ENCODE results near the gene CD24. TPM values are rescaled to one million over a fixed set of nuclear protein-coding genes. Genes with fewer than 3 reads are reported as not detected.

Gene CD24
- total and polyA plus RNA-seq, 2 experiments from 2014 or later: 0.54 to 2.8 TPM

DNA sequence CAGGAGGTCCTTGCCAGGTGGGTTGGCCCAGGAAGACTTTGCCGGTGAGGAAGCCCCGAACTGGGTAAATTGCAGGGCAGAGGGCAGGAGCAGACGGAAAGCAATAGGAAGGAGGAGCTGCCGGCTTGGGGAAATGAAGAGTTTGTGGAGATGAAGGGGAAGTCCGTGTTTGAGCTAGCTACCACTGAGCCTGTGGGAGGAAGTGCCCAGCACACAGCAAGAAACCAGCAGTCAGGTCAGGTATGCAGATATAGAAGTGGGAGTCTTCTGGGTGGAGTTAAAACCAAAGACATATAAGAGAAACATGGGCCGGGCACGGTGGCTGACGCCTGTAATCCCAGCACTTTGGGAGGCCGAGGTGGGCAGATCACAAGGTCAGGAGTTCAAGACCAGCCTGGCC is 34.7 kb downstream of the CD24 start:
- no peaks in the 10 kb centered on the region for H4K20me1 ChIP-seq (ENCODE audit: insufficient read depth)
- in situ Hi-C loops (cut with MboI): no loop called here
- 63 to 66% methylated on average over 9 of the region's 9 CpGs for WGBS, 2 experiments (ENCODE audit: low coverage in 1 of 2, low lambda C conversion rate in 2 of 2, missing lambda C conversion rate in 2 of 2)
- H3F3A ChIP-seq (ENCODE audit: insufficient read depth): no peaks in the 10 kb centered on the region
- TF ChIP-seq EZH2 (IDR thresholded peaks at IDR 0.05; ENCODE audit: insufficient read depth, poor library complexity, severe bottlenecking) (no peak), EZH2phosphoT487 (IDR thresholded peaks at IDR 0.05; ENCODE audit: insufficient read depth, low read depth) (no peak)
- no peak overlapping the region for H3K4me2 ChIP-seq (ENCODE audit: unreplicated experiment)
- H3K4me3 ChIP-seq: no peak overlapping the region
- DNase-seq: no peak
- no peak overlapping the region for H3K27ac ChIP-seq
- no peak overlapping the region for H2AFZ ChIP-seq
- no peaks in the 10 kb centered on the region for H3K36me3 ChIP-seq (ENCODE audit: low read depth)
- no peaks in the 10 kb centered on the region for H3K4me1 ChIP-seq (ENCODE audit: insufficient read depth)
- peaks cover 12% of the 10 kb centered on the region; the same call in 1 of the 2 replicates for H3K27me3 ChIP-seq (replicated peaks; ENCODE audit: insufficient read depth)
- H3K79me2 ChIP-seq (ENCODE audit: insufficient read depth): no peaks in the 10 kb centered on the region
- no peak overlapping the region for H3K9ac ChIP-seq
- H3K9me3 ChIP-seq (ENCODE audit: low read depth): no peaks in the 10 kb centered on the region
- H3K9me2 ChIP-seq (ENCODE audit: insufficient read depth): no peaks in the 10 kb centered on the region

DNA sequence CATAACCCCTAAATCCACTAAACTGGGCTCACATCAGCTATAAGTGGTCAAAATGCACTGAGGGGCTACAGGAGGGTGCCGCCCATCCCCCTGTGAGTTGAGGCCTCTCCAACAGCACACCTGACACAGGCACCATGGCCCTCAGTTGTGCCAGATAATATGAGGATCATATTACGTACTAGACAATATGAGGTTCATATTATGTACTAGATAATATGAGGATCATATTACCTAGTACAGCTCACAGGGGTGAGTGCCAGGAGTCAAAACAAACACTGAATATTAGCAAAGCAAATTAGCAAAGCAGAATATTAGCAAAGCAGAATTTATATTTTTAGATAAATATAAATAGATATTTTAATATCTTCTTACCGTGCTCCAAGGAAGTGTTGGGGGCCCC is 35.3 kb downstream of the CD24 start:
- in situ Hi-C loops (cut with MboI): no loop called here
- H2AFZ ChIP-seq: no peak overlapping the region
- H3K9me3 ChIP-seq (ENCODE audit: low read depth): no peaks in the 10 kb centered on the region
- H4K20me1 ChIP-seq (ENCODE audit: insufficient read depth): no peaks in the 10 kb centered on the region
- 36 to 40% methylated on average over 3 of the region's 3 CpGs for WGBS, 2 experiments (ENCODE audit: low coverage in 1 of 2, low lambda C conversion rate in 2 of 2, missing lambda C conversion rate in 2 of 2)
- H3K9ac ChIP-seq: no peak overlapping the region
- H3K27me3 ChIP-seq (replicated peaks; ENCODE audit: insufficient read depth): peaks cover 9% of the 10 kb centered on the region; the same call in 1 of the 2 replicates
- DNase-seq: no peak
- H3F3A ChIP-seq (ENCODE audit: insufficient read depth): no peaks in the 10 kb centered on the region
- H3K4me2 ChIP-seq (ENCODE audit: unreplicated experiment): no peak overlapping the region
- no peak overlapping the region for H3K4me3 ChIP-seq
- no peaks in the 10 kb centered on the region for H3K79me2 ChIP-seq (ENCODE audit: insufficient read depth)
- H3K27ac ChIP-seq: no peak overlapping the region
- H3K36me3 ChIP-seq (ENCODE audit: low read depth): no peaks in the 10 kb centered on the region
- H3K9me2 ChIP-seq (ENCODE audit: insufficient read depth): no peaks in the 10 kb centered on the region
- TF ChIP-seq EZH2 (IDR thresholded peaks at IDR 0.05; ENCODE audit: insufficient read depth, poor library complexity, severe bottlenecking): no peak
- no peak for TF ChIP-seq EZH2phosphoT487 (IDR thresholded peaks at IDR 0.05; ENCODE audit: insufficient read depth, low read depth)
- no peaks in the 10 kb centered on the region for H3K4me1 ChIP-seq (ENCODE audit: insufficient read depth)

- H4K20me1 ChIP-seq (ENCODE audit: insufficient read depth): no peaks in the 10 kb centered on the region
- no peaks in the 10 kb centered on the region for H3K4me1 ChIP-seq (ENCODE audit: insufficient read depth)
- H3K4me2 ChIP-seq (ENCODE audit: unreplicated experiment): no peak overlapping the region
- H3K9ac ChIP-seq: no peak overlapping the region
- no peaks in the 10 kb centered on the region for H3K9me3 ChIP-seq (ENCODE audit: low read depth)
- no peak overlapping the region for H3K4me3 ChIP-seq
- TF ChIP-seq EZH2 (IDR thresholded peaks at IDR 0.05; ENCODE audit: insufficient read depth, poor library complexity, severe bottlenecking) (no peak), EZH2phosphoT487 (IDR thresholded peaks at IDR 0.05; ENCODE audit: insufficient read depth, low read depth) (no peak)
- H2AFZ ChIP-seq: no peak overlapping the region
- in situ Hi-C loops (cut with MboI): no loop called here
- no peaks in the 10 kb centered on the region for H3K9me2 ChIP-seq (ENCODE audit: insufficient read depth)
- H3K27ac ChIP-seq: no peak overlapping the region
- H3K79me2 ChIP-seq (ENCODE audit: insufficient read depth): no peaks in the 10 kb centered on the region
- DNase-seq: peak; percentile 48
- no peaks in the 10 kb centered on the region for H3K36me3 ChIP-seq (ENCODE audit: low read depth)
- 6 to 8% methylated on average over 5 of the region's 5 CpGs for WGBS, 2 experiments (ENCODE audit: low coverage in 1 of 2, low lambda C conversion rate in 2 of 2, missing lambda C conversion rate in 2 of 2)
- 0 out of 2 replicates have a peak, but pooled peaks cover 7% of the 10 kb centered on the region for H3K27me3 ChIP-seq (replicated peaks; ENCODE audit: insufficient read depth)
- no peaks in the 10 kb centered on the region for H3F3A ChIP-seq (ENCODE audit: insufficient read depth)
Measured at GRCh38 chr6:106927531-106928398, 46.8 kb downstream of the CD24 start.

- TF ChIP-seq EZH2 (IDR thresholded peaks at IDR 0.05; ENCODE audit: insufficient read depth, poor library complexity, severe bottlenecking) (no peak), EZH2phosphoT487 (IDR thresholded peaks at IDR 0.05; ENCODE audit: insufficient read depth, low read depth) (no peak)
- H4K20me1 ChIP-seq (ENCODE audit: insufficient read depth): no peaks in the 10 kb centered on the region
- 22 to 29% methylated on average over 3 of the region's 3 CpGs for WGBS, 2 experiments (ENCODE audit: low coverage in 1 of 2, low lambda C conversion rate in 2 of 2, missing lambda C conversion rate in 2 of 2)
- no peak overlapping the region for H3K4me2 ChIP-seq (ENCODE audit: unreplicated experiment)
- H3F3A ChIP-seq (ENCODE audit: insufficient read depth): no peaks in the 10 kb centered on the region
- H3K4me3 ChIP-seq: no peak overlapping the region
- no peak overlapping the region for H3K27ac ChIP-seq
- DNase-seq: no peak
- H3K9me2 ChIP-seq (ENCODE audit: insufficient read depth): no peaks in the 10 kb centered on the region
- H2AFZ ChIP-seq: no peak overlapping the region
- in situ Hi-C loops (cut with MboI): no loop called here
- 0 out of 2 replicates have a peak, but pooled peaks cover 11% of the 10 kb centered on the region for H3K27me3 ChIP-seq (replicated peaks; ENCODE audit: insufficient read depth)
- H3K79me2 ChIP-seq (ENCODE audit: insufficient read depth): no peaks in the 10 kb centered on the region
- no peaks in the 10 kb centered on the region for H3K4me1 ChIP-seq (ENCODE audit: insufficient read depth)
- H3K9ac ChIP-seq: no peak overlapping the region
- H3K9me3 ChIP-seq (ENCODE audit: low read depth): no peaks in the 10 kb centered on the region
- no peaks in the 10 kb centered on the region for H3K36me3 ChIP-seq (ENCODE audit: low read depth)
Measured at GRCh38 chr6:106925948-106926347, 48.6 kb downstream of the CD24 start.

All from GM23248 (cell line).